Measurements from ENCODE around the gene PEX10.

The PEX10 gene

DNA sequence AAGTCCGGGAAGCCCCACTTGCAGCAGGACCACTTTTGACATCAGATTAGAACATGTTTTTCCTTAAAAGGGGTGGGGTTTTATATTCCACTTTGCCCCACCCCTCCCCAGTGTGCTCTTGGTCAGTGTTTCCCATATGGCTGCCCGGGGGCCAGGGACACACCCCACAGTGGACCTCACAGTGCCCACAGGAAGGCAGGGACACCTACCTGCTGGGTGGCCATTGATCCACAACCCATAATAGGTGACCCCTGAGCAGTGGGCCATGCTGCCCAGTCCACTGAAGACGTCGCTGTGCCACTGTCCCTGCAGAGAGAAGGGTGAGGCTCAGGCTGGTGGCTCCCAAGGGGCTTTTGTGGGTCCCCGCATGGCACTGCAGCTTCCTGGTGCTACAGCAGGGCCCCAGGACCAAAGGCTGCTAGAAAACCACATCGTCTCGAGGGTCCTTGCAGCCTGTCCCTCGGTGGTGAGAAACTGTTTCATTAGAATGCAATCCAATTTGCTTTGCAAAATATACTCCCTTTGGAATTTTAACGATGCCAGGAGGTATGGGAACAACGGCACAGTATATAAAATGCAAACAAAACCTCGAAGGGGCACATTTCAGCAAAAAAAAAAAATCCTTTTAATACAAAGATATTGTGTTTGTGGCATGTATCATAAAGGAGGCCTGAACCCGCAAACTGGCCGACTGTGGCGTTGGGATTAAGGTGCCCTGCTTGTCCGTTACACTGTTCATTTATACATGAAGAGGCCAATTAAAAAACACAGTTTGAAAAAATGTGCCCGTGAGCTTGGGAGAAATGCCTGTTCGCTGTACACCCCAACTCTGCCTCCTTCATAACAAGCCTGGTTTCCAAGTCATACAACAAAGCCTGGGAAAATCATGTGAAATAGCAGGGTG lies 37.9 kb downstream of the PEX10 start:
- DNase-seq, result no peak

DNA sequence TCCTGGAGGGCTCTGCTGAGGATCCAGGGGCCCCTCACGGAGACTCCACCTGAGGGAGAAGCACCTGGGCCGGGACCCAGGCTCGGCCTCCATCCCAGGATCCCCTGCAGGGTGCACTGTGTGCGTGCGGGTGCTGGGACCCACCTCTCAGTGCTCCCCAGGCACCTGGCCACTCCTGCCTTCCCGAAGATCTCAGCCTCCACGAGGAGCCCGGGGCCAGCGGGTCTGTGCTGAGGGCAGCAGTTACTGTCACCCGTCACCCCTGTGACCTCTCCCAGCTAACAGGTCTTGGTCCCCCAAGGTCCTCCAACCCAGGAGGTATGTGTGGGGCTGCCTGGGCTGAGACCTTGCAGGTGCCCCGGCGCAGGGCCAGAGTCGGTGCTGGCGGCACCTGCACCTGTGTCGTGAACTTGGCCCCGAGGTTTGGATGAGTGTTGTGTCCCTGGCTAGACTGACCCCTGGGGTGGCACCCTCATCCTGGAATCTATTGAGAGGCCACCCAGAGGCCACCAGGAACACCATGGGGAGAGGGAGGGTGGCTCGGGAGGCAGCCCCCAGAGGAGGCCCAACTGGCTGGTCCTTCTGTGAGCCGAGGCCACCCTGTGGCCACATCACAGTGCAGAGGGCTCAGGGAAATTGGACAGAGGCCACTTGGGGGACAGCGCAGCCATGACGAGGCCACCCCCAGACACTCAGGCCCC lies 38.7 kb downstream of the PEX10 start:
- DNase-seq, result no peak

DNA sequence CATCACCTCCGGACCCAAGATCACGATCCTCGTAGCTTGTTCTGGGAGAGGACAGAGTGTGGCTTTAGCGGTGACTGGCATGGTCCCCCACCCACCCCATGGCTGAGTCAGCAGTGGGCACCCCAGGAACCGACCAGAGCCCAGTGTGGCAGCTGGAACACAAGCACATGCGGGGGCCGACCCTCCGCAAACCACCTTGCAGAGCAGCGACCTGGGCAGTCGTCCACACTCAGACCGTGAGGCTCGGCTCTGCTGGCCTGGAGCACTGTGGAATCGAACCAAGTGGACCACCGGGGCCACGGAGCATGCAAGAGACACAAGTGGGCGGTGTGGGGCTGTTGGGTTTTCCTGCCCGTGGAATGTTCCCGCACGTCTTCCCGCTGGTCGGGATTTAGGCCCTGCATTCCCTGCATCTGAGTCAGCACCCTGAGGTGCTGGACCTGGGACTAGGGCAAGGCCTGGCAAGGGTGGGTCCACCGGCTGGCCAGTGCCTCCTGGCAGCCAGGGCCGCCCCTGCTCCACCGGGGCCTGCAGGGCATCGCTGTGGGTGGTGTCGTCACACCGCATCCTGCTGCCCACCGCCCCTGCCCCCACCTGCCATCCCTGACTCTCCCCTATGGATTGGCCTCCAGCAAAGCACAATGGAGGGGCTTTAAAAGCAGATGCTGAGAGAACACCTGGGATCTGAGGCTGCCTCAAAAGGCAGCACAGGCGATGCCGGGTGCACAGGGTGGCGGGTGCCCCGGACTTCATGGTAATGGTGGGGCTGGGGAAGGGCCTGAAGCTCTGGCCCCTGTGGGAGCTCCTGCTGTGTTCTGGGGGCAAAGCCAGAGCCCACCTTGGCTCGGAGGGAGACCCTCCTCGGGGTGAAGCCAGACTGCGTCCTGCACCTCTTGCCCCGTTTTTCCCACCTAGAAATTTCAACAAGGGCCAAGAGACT lies 39.5 kb downstream of the PEX10 start:
- DNase-seq, result no peak

DNA sequence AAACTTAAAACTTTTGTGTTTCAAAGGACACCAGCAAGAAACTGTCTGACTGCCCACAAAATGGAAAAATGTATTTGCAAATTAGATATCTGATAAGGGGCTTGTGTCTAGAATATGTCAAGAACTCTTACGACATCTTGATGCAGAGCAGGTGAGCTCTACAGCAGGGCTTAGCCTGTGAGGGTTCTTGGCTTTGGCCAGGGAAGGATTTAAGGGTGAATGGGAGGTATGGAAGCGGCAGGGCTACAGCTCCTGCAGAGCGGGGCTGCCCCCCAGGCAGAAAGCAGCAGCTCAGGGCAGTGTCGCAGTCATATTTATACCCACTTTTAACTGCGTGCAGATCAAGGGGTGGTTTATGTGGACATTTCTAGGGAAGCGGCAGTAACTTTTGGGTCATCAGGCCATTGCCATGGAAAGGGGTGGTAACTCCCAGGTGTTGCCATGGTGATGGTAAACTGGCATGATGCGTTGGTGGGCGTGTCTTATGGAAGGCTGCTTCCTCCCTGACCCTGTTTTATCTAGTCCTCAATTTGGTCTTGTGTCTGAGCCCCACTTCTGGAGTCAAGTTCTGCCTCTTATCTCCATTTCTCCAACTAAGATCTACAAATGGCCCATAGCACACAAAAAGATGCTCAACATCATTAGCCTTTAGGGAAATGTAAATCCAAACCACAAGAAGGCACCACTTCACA lies 44.2 kb downstream of the PEX10 start:
- DNase-seq, result no peak

DNA sequence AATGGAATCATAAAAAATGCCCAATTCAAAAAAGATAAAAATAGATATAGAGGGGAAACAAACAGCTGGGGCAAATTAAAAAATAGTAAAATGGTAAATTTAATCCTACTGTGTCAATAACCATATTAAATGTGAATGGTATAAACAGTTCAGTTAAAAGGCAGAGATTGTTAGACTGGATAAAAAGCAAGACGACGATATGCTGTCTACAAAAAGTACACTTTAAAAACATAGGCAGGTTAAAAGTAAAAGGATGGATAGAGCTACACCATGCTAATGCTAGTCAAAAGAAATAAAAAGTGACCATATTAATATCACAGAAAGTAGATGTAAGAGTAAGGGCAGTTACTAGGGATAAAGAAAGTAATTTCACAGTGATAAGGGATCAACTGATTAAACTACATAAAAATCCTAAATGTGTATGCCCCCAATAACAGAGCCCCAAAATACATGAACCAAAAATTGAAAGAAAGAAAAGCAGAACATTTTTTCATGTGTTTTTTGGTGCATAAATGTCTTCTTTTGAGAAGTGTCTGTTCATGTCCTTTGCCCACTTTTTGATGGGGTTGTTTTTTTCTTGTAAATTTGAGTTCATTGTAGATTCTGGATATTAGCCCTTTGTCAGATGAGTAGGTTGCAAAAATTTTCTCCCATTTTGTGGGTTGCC lies 48.4 kb downstream of the PEX10 start:
- no peak for DNase-seq

DNA sequence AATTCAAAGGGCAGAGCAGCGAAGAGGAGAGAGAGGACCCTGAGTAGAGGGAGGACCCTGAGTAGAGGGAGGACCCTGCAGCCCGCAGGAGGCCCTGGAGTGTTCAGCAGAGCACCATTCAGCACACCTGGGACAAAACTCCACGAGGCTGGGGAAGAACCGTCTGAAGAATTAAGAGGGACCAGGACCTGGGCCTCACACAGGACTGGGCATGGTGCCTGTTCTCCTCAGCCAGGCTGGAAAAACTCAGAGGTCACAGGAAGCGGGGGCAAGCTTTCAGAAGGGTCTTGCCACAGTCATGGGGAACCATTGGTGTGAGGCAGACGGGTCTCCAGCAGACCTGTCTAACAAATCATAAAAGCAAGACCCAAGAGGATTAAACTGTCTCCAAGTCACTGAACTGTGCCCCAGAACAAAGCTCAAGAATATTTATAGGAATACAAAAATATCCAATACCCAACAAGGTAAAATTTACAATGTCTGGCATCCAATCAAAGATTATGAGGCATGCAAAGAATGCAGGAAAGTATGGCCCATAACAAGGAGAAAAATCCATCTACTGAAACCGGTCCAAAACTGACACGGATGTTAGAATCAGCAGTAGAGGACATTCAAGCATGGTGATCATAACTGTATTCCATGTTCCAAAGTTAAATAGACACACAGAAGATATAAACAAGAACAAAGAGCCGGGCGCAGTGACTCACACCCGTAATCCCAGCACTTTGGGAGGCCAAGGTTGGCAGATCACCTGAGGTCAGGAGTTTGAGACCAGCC lies 51.6 kb downstream of the PEX10 start:
- no peak for DNase-seq

DNA sequence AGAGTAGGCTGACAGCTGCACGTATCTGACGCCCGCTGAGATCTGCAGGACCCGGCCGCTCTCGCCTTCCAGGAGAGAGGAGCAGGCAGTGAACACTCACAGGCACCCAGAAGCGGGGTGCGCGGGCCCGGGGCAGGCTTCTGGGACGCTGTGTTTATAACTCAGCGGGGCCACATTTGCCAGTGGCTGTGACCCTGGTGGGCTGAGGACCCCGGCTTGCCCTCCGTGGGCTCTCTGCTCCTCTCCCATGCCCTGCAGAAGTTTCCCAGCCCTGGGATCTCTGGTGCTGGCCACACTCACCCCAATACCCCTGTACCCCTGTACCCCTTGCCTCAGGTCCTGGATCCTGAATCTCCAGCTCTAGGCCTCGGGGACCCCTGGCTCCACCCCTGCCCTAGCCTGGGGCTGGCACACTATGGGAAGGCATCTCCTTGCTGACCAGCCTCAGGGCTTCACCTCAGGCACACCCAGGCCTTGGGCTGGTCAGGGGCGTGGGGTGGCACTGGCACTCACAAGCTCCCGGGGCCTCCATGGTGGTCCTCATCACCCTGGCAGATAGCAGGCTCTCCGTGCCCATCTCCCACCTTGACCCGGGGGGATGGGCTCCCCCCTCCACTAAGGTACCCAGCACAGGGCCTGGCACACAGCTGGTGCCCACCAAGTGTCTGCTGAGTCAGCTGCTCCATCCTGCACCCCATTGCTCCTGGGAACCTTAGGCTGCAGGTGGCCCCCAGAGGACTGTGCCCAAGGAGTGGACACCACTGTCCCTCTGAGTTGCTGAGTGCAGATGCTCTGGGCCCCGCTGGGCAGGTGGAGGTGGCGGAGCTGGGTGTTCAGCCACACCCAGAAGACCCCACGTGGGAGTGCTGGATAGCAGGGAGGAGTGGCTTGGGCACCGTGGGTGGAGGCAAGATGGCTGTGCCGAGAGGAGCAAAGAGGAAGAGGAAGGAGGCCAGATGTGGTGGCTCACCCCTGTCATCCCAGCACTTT lies 53.4 kb downstream of the PEX10 start:
- no peak for DNase-seq

DNA sequence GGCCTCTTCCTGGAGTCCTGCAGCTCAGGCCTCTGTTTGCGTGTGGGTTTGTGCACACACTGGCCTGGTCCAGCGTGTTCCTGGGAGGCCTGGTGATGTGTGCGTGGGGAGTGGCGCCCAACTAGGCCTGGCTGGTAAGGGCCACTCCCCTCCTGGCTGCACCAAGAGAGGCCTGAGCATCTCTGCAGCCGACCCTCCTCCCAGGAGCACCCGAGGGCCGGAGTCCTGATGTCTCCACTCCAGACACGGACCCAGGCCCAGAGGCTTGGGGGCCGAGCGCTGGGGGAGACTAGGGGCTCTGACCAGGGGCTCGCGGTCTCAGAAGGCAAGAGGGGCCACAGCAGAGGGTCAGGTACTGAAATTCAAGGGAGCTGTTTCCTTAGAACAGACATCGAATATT lies 54.3 kb downstream of the PEX10 start:
- no peak for DNase-seq

DNA sequence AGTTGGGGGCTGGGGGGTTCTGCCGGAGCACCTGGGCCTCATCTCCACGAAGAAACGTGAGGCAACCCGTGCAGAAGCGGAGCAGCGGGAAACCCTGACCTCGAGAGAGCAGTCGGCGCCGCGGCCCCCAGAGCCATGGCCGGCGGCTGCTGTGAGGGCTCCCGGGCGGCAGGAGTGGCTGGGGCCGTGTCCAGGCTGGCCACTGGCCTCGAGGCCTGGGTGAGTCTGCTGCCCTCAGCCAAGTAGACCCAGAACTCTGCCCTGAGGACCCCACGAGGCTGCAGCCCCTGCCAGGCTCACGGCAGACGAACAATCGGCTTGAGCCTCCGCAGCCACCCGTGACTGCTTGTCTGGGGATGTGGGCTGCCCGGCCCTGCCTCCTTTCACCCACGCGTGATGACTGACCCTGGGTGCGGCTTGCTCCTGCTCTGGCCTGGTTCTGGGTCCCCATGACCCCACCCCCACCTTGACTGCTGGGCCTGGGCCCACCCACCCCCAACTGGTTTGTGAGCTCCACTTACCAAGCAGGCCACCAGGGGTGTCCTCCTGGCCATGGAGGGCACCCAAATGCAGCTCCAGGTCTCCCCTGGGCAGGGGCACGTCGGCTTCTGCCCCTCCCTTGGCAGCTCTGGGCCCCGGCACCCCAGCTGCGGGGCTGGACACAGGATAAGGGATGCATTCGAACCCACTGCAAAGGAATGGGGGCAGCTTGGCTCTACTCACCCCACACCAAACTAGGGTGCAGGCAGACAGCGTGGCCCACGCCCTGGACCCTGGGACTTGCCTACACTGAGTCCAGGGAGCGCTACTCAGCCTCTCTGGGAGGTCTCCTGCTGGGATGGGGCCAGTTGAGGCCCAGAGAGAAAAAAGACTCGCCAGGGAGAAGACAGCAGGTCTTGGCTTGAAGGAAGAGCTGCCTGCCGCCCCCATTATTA lies 55.2 kb downstream of the PEX10 start:
- DNase-seq, result no peak

DNA sequence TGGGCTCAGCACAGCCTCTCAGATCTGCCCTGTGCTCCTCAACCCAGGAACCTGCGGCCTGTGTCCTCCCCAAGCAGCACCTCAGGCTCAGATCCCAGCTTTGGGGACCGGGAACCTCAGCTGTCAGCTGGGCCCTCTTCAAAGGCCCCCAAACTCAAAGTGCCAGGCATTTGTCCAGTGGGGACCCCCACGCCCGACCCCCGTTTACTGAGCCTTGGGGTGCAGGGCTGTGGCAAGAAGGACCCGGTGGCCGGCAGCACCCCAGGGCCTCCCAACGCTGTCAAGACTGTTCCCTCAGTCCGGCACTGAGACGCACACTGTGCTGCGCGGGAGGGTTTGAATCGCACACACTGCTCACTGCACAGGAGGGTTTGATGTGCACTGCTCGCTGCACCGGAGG lies 56.0 kb downstream of the PEX10 start:
- DNase-seq, result no peak

DNA sequence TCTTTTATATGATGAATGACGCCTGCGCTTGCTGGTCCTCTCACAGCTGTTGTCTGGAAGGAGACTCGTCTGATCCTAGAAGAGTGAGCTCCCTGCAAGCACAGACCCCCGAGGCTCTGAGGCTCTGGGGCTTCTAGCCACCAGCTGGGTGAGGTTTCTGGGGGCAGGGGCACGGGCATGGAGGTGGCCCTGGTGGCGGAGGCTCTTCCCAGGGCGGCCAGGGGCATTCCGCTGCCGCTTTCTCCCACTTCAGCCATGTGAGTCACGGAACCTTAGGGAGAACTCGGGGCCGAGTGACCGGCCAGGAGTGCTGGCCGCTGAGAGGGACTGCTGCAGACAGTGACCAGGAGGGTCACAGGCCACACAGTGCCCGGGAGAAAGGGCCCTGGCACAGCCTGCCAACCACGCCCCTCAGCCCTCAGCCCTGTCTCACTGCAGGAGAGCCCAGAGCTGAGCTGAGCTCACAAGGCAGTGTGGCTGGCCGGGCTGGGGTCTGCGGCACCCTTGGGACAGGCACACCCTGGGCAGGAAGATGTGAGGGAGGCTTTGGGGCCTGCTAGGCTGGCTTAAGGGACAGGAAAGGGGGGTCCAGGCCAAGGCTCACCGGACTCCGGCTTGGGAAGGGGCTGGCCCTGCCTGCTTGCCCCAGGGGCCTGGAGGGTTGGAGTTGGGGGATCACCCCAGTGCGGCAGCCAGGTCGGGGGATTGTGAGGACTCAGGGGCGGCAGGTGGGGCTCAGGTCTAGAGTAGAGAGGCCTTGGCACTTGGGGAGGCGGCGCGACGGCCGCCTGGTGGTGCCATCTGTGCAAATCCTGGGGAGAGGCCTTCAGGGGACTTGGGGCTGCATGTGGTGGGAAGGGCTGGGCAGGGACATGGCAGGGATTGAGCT lies 56.7 kb downstream of the PEX10 start:
- no peak for DNase-seq

DNA sequence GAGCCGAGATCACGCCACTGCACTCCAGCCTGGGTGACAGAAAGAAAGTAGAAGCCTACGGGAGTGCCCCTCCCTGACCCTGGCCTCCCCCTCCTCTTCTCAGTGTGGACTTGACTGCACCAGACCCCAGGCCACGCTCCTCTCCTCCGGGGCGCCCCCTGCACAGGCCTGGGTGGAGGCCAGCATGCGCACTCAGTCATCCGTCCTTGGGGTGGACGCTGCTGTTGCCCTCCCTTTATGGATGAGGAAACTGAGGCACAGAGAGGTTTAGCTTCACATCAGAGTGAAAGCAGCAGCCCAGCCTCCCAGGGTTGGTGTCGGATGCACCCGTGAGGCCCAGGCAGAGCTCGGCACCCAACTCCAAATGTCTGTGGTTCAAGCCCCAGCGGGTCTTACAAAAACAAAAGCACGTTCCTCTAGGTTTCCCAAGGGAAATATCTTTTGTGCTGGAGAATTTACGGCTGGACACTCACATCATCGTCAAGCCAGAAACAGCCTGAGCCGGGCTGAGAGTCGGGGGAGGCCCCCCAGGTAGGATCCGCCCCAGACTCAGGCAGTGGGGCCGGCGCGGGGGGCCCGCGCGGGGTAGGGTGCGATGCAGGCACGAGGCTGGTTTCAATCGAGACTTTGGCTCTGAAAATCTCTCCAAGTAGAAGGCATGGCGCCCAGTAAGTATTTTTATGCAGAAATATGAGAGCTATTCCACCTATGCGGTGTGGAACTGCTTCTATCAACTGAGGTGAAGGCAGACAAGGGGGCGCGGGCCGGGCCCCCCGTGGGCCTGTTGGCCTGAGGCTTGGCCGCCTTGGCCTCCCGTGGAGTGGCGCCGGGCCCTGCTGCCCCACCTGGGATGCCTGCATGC lies 57.6 kb downstream of the PEX10 start:
- DNase-seq, result no peak
